ENCODE data around the gene GRIK3.

- TF ChIP-seq YY1 (IDR thresholded peaks at IDR 0.05; ENCODE audit: insufficient read depth, insufficient read length) (no peak), ZNF274 (IDR thresholded peaks at IDR 0.05; ENCODE audit: low read depth, low read length) (no peak)
Observed at GRCh38 chr1:36765785-36766300, 268.5 kb downstream of the GRIK3 start.

Data from NT2/D1 (cell line).